ENCODE measurements around the gene KRT40. TPM values are rescaled to one million over a fixed set of nuclear protein-coding genes. Genes with fewer than 3 reads are reported as not detected.
A peak's percentile ranks its signal among the peaks of the same experiment; 100 is the strongest.

The KRT40 gene
- total and polyA plus RNA-seq, 2 experiments from 2014 or later, result 0.33 TPM; not detected in 1

- no peak for TF ChIP-seq CTCF (IDR thresholded peaks at IDR 0.05; ENCODE audit: poor library complexity)
- no peak for TF ChIP-seq EZH2 (IDR thresholded peaks at IDR 0.05; ENCODE audit: borderline replicate concordance)
- no peak for TF ChIP-seq EZH2phosphoT487 (IDR thresholded peaks at IDR 0.05; ENCODE audit: low read depth, severe bottlenecking, unreplicated experiment)
- WGBS (ENCODE audit: low lambda C conversion rate, missing lambda C conversion rate), result 85% methylated on average over 1 of the region's 1 CpG
- H3K4me3 ChIP-seq, result no peak overlapping the region
- H3K9me2 ChIP-seq (replicated peaks; ENCODE audit: insufficient read depth), result no peaks in the 10 kb centered on the region
- no peaks in the 10 kb centered on the region for H3K27me3 ChIP-seq
- no peak overlapping the region for H2AFZ ChIP-seq
- H3K79me2 ChIP-seq, result no peaks in the 10 kb centered on the region
- H3K4me2 ChIP-seq, result no peak overlapping the region
- H3K4me1 ChIP-seq (ENCODE audit: insufficient read depth), result peaks cover 19% of the 10 kb centered on the region
- H4K20me1 ChIP-seq (ENCODE audit: insufficient read depth, poor library complexity, severe bottlenecking), result no peaks in the 10 kb centered on the region
- H3K27ac ChIP-seq, result peak overlapping the region; percentile 25
- no peak for DNase-seq (ENCODE audit: low spot score)
- no peaks in the 10 kb centered on the region for H3K9me3 ChIP-seq (ENCODE audit: low read depth)
- H3K36me3 ChIP-seq (replicated peaks; ENCODE audit: insufficient read depth, low read depth), result no peaks in the 10 kb centered on the region
Observed at GRCh38 chr17:40952661-40953060, 31.5 kb downstream of the KRT40 start.

GRCh38 chr17:40952154-40952553, 32.0 kb downstream of the KRT40 start:
- no peaks in the 10 kb centered on the region for H4K20me1 ChIP-seq (ENCODE audit: insufficient read depth, poor library complexity, severe bottlenecking)
- no peak overlapping the region for H2AFZ ChIP-seq
- no peaks in the 10 kb centered on the region for H3K36me3 ChIP-seq (replicated peaks; ENCODE audit: insufficient read depth, low read depth)
- H3K27me3 ChIP-seq, result no peaks in the 10 kb centered on the region
- WGBS (ENCODE audit: low lambda C conversion rate, missing lambda C conversion rate), result 98% methylated on average over 2 of the region's 2 CpGs
- TF ChIP-seq EZH2 (IDR thresholded peaks at IDR 0.05; ENCODE audit: borderline replicate concordance) (no peak), EZH2phosphoT487 (IDR thresholded peaks at IDR 0.05; ENCODE audit: low read depth, severe bottlenecking, unreplicated experiment) (no peak), CTCF (IDR thresholded peaks at IDR 0.05; ENCODE audit: poor library complexity) (no peak)
- H3K4me1 ChIP-seq (ENCODE audit: insufficient read depth), result peaks cover 15% of the 10 kb centered on the region
- no peaks in the 10 kb centered on the region for H3K9me2 ChIP-seq (replicated peaks; ENCODE audit: insufficient read depth)
- no peak overlapping the region for H3K4me3 ChIP-seq
- no peak overlapping the region for H3K4me2 ChIP-seq
- no peaks in the 10 kb centered on the region for H3K79me2 ChIP-seq
- H3K27ac ChIP-seq, result no peak overlapping the region
- no peaks in the 10 kb centered on the region for H3K9me3 ChIP-seq (ENCODE audit: low read depth)
- no peak for DNase-seq (ENCODE audit: low spot score)

GRCh38 chr17:40951011-40951622, 33.0 kb downstream of the KRT40 start:
- no peak overlapping the region for H3K27ac ChIP-seq
- no peaks in the 10 kb centered on the region for H3K9me2 ChIP-seq (replicated peaks; ENCODE audit: insufficient read depth)
- no peaks in the 10 kb centered on the region for H3K9me3 ChIP-seq (ENCODE audit: low read depth)
- H3K36me3 ChIP-seq (replicated peaks; ENCODE audit: insufficient read depth, low read depth), result no peaks in the 10 kb centered on the region
- WGBS (ENCODE audit: low lambda C conversion rate, missing lambda C conversion rate), result 97% methylated on average over 2 of the region's 2 CpGs
- no peaks in the 10 kb centered on the region for H4K20me1 ChIP-seq (ENCODE audit: insufficient read depth, poor library complexity, severe bottlenecking)
- H3K79me2 ChIP-seq, result no peaks in the 10 kb centered on the region
- H3K4me2 ChIP-seq, result no peak overlapping the region
- peaks cover 6% of the 10 kb centered on the region for H3K4me1 ChIP-seq (ENCODE audit: insufficient read depth)
- no peak for DNase-seq (ENCODE audit: low spot score)
- TF ChIP-seq CTCF (IDR thresholded peaks at IDR 0.05; ENCODE audit: poor library complexity) (no peak), EZH2phosphoT487 (IDR thresholded peaks at IDR 0.05; ENCODE audit: low read depth, severe bottlenecking, unreplicated experiment) (no peak), EZH2 (IDR thresholded peaks at IDR 0.05; ENCODE audit: borderline replicate concordance) (no peak)
- no peaks in the 10 kb centered on the region for H3K27me3 ChIP-seq
- no peak overlapping the region for H2AFZ ChIP-seq
- H3K4me3 ChIP-seq, result no peak overlapping the region

Measured in hepatocyte (in vitro differentiated cells).